Immature natural killer cell (primary cell): ENCODE data around the gene UBE4B. TPM values are rescaled to one million over a fixed set of nuclear protein-coding genes. Genes with fewer than 3 reads are reported as not detected.
"Not testable (repeated sequence)": the region's sequence is repeated elsewhere in the genome, so short reads cannot be mapped to it uniquely, and the experiment has no call there.

Experiments
- DNase-seq, 3 donors: peaks; one replicate each; pipeline ENCODE4 v3.0.0; 2022; ENCODE audit warnings: mixed read lengths in 1 of 3
- H3K27ac Mint-ChIP-seq, 6 donors: one replicate each; pipeline ENCODE4 v1.8.0; 2020; ENCODE audit warnings: mixed read lengths in 6 of 6, mild to moderate bottlenecking in 5 of 6, inconsistent platforms in 4 of 6, moderate library complexity in 3 of 6
- H3K27me3 Mint-ChIP-seq, 3 donors: one replicate each; pipeline ENCODE4 v1.8.0; 2020 to 2021; ENCODE audit warnings: low read depth in 3 of 3, mild to moderate bottlenecking in 3 of 3, mixed read lengths in 3 of 3, moderate library complexity in 3 of 3, inconsistent platforms in 1 of 3
- H3K36me3 Mint-ChIP-seq, 3 donors: one replicate each; pipeline ENCODE4 v1.8.0; 2020; ENCODE audit warnings: mixed read lengths in 3 of 3, inconsistent platforms in 2 of 3, mild to moderate bottlenecking in 2 of 3
- H3K4me1 Mint-ChIP-seq, 2 donors: one replicate each; pipeline ENCODE4 v1.8.0; 2020; ENCODE audit warnings: inconsistent platforms in 2 of 2, mild to moderate bottlenecking in 2 of 2, mixed read lengths in 2 of 2, moderate library complexity in 1 of 2
- H3K4me3 Mint-ChIP-seq, 5 donors: one replicate each; pipeline ENCODE4 v1.8.0; 2020; ENCODE audit warnings: mild to moderate bottlenecking in 5 of 5, mixed read lengths in 5 of 5, inconsistent platforms in 3 of 5, moderate library complexity in 3 of 5
- H3K9me3 Mint-ChIP-seq, 6 donors: one replicate each; pipeline ENCODE4 v1.8.0; 2020; ENCODE audit warnings: mild to moderate bottlenecking in 6 of 6, mixed read lengths in 6 of 6, inconsistent platforms in 4 of 6, moderate library complexity in 3 of 6
- polyA plus RNA-seq, 3 donors: library from polyadenylated mRNA; unstranded; fragments of 300-500 nt; fragmentation: Illumina TruSeq; gene quantifications; one replicate each; pipeline ENCODE4 v1.2.3, GENCODE V29; 2021

Gene UBE4B
- polyA plus RNA-seq, 3 donors from 2014 or later: 3.7 to 10.3 (median 7.6) TPM

GRCh38 chr1:10020086-10020485, 12.7 kb upstream of the UBE4B start:
- H3K27me3 Mint-ChIP-seq: peaks cover 0 to 5% (median 2%) of the 10 kb centered on the region in 3 donors
- H3K36me3 Mint-ChIP-seq: no peaks in the 10 kb centered on the region
- peaks cover 0 to 2% (median 0%) of the 10 kb centered on the region in 6 donors for H3K9me3 Mint-ChIP-seq
- H3K4me3 Mint-ChIP-seq: no peak overlapping the region
- no peaks in the 10 kb centered on the region for H3K4me1 Mint-ChIP-seq
- no peak overlapping the region for H3K27ac Mint-ChIP-seq
- no peak for DNase-seq

DNA sequence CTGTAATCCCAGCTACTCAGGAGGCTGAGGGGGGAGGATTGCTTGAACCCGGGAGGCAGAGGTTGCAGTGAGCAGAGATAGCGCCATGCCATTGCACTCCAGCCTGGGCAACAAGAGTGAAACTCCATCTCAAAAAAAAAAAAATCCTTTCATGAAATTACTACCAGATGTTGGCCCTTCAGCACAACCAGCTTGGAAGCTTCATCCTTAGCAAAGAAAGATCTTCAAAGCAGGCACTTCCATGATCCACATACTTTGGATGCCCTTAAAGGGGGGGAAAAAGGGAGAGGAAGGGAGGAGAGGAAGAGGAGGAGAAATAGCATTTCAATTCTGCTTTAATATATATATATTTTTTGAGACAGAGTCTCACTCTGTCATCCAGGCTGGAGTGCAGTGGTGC, 12.1 kb upstream of the UBE4B start:
- H3K4me3 Mint-ChIP-seq, H3K9me3 Mint-ChIP-seq, H3K4me1 Mint-ChIP-seq, H3K27me3 Mint-ChIP-seq, H3K27ac Mint-ChIP-seq, H3K36me3 Mint-ChIP-seq, DNase-seq: not testable (repeated sequence)

GRCh38 chr1:10021992-10022391, 10.8 kb upstream of the UBE4B start:
- H3K4me3 Mint-ChIP-seq, H3K4me1 Mint-ChIP-seq, DNase-seq, H3K27ac Mint-ChIP-seq, H3K27me3 Mint-ChIP-seq, H3K9me3 Mint-ChIP-seq, H3K36me3 Mint-ChIP-seq: not testable (repeated sequence)

DNA sequence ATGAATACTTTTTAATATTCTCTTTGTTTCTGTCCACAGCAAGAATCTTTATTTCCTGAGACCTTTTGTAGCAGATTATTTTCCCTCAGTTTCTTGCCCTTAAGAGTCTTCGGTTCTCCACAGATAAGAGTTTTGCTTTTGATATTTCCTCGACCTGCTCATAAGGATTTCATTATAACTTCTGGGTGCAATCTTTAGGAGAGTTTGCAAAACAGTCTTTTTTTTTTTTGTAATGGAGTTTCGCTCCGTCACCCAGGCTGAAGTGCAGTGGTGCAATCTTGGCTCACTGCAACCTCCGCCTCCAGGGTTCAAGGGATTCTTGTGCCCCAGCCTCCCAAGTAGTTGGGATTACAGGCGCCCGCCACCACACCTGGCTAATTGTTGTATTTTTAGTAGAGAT, 10.1 kb upstream of the UBE4B start:
- no peaks in the 10 kb centered on the region for H3K36me3 Mint-ChIP-seq
- H3K4me3 Mint-ChIP-seq: no peak overlapping the region
- H3K9me3 Mint-ChIP-seq: peaks cover 0 to 2% (median 0%) of the 10 kb centered on the region in 6 donors
- H3K27ac Mint-ChIP-seq: no peak overlapping the region
- no peaks in the 10 kb centered on the region for H3K4me1 Mint-ChIP-seq
- no peak for DNase-seq
- peaks cover 0 to 5% (median 2%) of the 10 kb centered on the region in 3 donors for H3K27me3 Mint-ChIP-seq

DNA sequence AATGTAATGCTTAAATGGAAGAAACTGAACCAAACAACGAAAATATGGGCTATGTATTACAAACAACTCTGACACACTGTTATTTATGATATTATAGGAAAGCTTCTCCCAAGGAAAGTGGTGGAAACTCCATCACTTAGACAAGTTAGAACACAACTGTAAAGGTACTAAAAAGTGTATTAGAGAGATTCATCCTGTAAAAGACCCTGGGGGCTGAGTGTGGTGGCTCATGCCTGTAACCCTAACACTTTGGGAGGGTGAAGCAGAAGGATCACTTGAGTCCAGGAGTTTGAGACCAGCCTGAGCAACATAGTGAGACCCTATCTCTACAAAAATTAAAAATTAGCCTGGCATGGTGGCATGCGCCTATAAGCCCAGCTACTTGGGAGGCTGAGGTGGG, 7.4 kb upstream of the UBE4B start:
- peaks cover 0 to 5% (median 2%) of the 10 kb centered on the region in 3 donors for H3K27me3 Mint-ChIP-seq
- H3K9me3 Mint-ChIP-seq: peaks cover 0 to 2% (median 0%) of the 10 kb centered on the region in 6 donors

DNA sequence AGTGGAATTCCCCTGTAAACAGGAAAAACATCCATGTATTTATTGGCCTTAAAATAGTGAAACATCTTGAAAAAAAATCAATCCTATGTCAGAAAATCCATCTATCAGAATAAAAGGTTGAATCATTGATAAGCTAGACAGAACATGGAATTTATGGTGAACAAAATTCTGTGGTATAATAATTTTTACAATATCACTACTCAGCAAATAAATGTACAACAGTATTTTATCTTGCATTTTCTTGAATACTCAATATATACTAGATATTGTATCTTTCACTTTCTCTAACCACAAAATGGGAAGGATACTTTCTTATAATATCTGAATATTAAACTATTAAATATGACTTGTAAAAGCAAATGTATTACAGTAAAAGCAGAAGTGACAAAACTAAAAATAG, 5.7 kb upstream of the UBE4B start:
- H3K36me3 Mint-ChIP-seq: no peaks in the 10 kb centered on the region
- no peak overlapping the region for H3K4me3 Mint-ChIP-seq
- H3K27ac Mint-ChIP-seq: no peak overlapping the region
- H3K9me3 Mint-ChIP-seq: peaks cover 0 to 2% (median 0%) of the 10 kb centered on the region in 6 donors
- H3K27me3 Mint-ChIP-seq: peaks cover 0 to 2% (median 0%) of the 10 kb centered on the region in 3 donors
- no peak for DNase-seq
- H3K4me1 Mint-ChIP-seq: peaks cover under 1 to 1% of the 10 kb centered on the region in 2 donors

More for the DNA sequence above, 7.4 kb upstream of the UBE4B start:
- Mint-ChIP-seq H3K27ac (no peak overlapping the region), H3K4me1 (no peaks in the 10 kb centered on the region), H3K4me3 (no peak overlapping the region), H3K36me3 (no peaks in the 10 kb centered on the region)
- DNase-seq: no peak

GRCh38 chr1:10028956-10029500, 3.7 kb upstream of the UBE4B start:
- DNase-seq, H3K9me3 Mint-ChIP-seq, H3K27ac Mint-ChIP-seq, H3K4me3 Mint-ChIP-seq, H3K27me3 Mint-ChIP-seq, H3K36me3 Mint-ChIP-seq: not testable (repeated sequence)
- peaks cover 15 to 19% of the 10 kb centered on the region in 2 donors for H3K4me1 Mint-ChIP-seq

DNA sequence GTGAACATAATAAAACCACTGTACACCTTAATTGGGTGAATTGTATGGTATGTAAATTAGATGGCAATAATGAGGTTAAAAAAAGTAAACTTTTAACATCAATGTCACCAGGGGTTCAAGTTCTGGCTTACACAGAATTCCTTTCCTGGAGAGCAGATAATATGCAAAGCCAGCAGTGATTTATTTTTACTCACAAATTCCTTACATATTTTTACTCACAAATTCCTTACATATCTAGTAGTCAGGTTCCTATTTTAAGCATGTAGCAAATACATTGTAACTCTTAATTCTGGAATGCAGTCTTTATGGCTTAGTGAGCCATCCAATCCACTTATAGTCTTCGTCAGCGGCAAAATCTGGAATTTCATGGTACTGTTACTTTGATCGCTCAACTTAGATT, 1.3 kb upstream of the UBE4B start:
- no peaks in the 10 kb centered on the region for H3K36me3 Mint-ChIP-seq
- no peaks in the 10 kb centered on the region for H3K9me3 Mint-ChIP-seq
- H3K27me3 Mint-ChIP-seq: peaks cover 0 to 7% (median 0%) of the 10 kb centered on the region in 3 donors
- H3K4me3 Mint-ChIP-seq: peak overlapping the region in 1 of 5 donors; percentile 35
- no peak for DNase-seq
- no peak overlapping the region for H3K27ac Mint-ChIP-seq
- peaks cover 24 to 32% of the 10 kb centered on the region in 2 donors for H3K4me1 Mint-ChIP-seq

DNA sequence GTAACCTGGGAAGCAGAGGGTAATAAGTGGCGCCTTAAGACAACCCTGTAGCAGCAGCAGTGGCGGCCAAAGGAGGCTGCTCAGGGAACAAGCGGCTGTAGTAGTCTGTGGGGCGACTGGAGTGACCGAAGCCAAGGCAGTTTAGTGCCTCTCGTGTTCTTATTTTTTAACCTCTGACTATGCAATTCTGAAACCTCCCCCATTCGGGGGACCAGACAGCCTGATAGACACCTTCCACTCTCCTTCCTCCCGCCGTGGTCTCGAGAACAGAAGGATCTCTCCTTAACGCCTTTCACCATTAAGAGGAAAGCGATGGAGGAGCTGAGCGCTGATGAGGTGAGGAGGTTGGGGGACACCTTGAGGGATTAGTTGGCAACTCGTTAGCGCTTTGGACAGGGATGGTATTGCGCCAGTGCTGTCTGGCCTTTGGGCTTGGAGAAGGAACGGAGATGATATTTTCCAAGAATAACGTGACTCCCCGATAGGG, 644 bp downstream of the UBE4B start:
- no peak for DNase-seq
- Mint-ChIP-seq H3K4me3 (peak overlapping the region; percentile 94 to 96 (median 95)), H3K36me3 (no peaks in the 10 kb centered on the region), H3K4me1 (peaks cover 24 to 32% of the 10 kb centered on the region in 2 donors), H3K9me3 (no peaks in the 10 kb centered on the region), H3K27me3 (peaks cover 0 to 7% (median 0%) of the 10 kb centered on the region in 3 donors), H3K27ac (peak overlapping the region; percentile 90 to 97 (median 94))

GRCh38 chr1:10042746-10043145, 10.0 kb downstream of the UBE4B start:
- Mint-ChIP-seq H3K4me3 (no peak overlapping the region), H3K9me3 (no peaks in the 10 kb centered on the region), H3K4me1 (peaks cover 29 to 44% of the 10 kb centered on the region in 2 donors), H3K27me3 (peaks cover 0 to 2% (median 0%) of the 10 kb centered on the region in 3 donors), H3K27ac (no peak overlapping the region), H3K36me3 (peaks cover 7% of the 10 kb centered on the region in 3 donors)
- no peak for DNase-seq

DNA sequence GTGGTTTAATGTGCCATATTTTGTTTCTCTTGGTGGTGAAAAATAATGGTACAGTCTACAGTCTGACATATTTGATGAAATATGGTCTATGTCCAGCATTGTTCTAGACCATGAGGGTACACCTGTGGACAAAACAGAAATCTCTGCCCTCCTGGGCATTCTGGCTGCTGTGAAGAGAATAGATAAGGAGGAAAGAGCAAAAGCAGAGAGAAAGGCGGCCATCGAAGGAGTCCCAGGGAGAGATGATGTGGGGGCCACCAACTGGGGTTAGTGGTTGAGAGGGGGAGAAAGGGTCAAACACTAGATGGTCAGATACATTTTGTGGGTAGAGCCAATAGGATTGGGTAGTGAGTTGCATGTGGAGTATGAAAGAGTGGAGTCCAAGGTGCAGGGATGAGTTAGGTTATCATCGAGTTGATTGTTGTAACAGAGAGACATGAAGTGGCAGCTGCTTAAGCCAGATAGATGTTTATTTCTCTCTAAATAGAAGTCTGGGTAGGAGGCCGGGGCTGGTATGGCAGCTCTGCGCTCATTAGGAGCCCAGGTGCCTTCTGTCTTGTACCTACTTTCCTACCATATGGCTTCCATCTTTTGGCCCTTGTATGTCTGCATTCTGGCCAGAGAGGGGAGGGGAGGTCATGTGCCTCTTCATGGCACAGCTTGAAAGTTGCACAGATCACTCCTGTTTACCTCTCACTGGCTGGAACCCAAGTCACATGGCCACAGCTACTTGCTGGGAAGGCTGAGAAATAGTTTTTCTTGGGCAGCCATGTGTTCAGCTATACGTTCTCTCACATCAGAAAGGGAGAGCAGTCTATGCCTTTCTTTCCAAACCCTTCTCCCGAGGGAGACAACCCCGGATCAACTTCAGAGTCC, 13.0 kb downstream of the UBE4B start:
- Mint-ChIP-seq H3K9me3 (no peaks in the 10 kb centered on the region), H3K4me3 (no peak overlapping the region), H3K27me3 (no peaks in the 10 kb centered on the region), H3K36me3 (peaks cover 4 to 8% (median 7%) of the 10 kb centered on the region in 3 donors), H3K4me1 (peaks cover 33 to 54% of the 10 kb centered on the region in 2 donors), H3K27ac (no peak overlapping the region)
- no peak for DNase-seq

DNA sequence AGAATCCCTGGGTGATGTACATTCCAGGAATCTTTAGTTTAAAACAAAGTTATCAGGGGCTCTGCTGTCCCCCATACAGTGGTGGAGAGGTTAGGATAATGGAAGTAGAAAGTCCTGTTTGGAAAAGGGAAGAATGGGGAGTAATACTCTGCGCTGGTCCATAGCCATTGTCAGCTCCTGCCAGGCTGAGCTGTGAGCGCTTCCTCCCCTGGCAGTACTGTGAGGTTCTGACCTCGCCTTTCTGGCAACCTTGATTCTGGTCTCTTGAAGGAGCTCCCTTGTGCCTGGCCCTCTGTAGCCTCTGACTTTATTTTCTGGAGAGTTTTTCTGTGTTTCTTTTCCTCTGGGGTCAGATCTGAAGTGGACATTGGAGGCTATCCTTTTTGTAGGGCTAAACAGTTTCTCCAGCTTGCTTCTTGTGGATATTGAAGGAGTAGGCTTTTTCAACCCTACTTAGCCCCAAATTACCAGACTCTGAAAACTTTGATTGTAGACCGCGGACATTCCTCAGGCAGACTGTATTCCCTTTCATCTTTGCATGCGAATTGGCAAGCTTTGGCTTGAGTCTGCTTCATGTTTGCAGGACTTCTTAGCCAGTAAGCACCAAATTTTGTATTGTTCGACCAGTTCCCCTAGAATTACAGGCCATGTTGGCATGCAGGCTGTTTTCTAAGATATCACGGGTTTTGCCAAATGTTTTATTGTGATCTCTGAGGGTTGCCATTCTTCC, 13.8 kb downstream of the UBE4B start:
- Mint-ChIP-seq H3K4me1 (peaks cover 34 to 62% of the 10 kb centered on the region in 2 donors), H3K27ac (no peak overlapping the region), H3K27me3 (no peaks in the 10 kb centered on the region), H3K4me3 (no peak overlapping the region), H3K36me3 (peaks cover 4 to 11% (median 7%) of the 10 kb centered on the region in 3 donors), H3K9me3 (no peaks in the 10 kb centered on the region)
- no peak for DNase-seq

- peak overlapping the region in 1 of 6 donors; percentile 26 for H3K27ac Mint-ChIP-seq
- peaks cover 0 to 8% (median 4%) of the 10 kb centered on the region in 3 donors for H3K36me3 Mint-ChIP-seq
- H3K4me3 Mint-ChIP-seq: no peak overlapping the region
Measured at GRCh38 chr1:10048601-10049000, 15.8 kb downstream of the UBE4B start.

DNA sequence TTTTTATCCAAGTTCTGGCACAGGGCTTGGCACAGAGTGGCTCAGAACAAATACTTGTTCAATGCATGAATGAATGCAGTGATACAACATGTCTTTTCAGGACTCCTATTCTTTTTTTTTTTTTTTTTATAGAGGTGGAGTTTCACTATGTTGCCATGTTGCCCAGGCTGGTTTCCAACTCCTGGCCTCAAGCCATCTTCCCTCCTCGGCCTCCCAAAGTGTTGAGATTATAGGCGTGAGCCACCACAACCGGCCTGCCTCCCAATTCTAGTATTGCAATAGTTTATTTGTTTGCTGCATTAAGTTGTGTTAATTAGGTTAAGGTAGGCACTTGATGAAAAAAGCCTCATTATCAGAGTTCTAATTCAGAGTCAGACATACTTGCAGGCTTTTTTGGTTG, 17.9 kb downstream of the UBE4B start:
- H3K4me3 Mint-ChIP-seq: no peak overlapping the region
- peaks cover 22 to 57% of the 10 kb centered on the region in 2 donors for H3K4me1 Mint-ChIP-seq
- H3K27ac Mint-ChIP-seq: peak overlapping the region in 1 of 6 donors; percentile 54

More at GRCh38 chr1:10048601-10049000, 15.8 kb downstream of the UBE4B start:
- Mint-ChIP-seq H3K9me3 (no peaks in the 10 kb centered on the region), H3K27me3 (no peaks in the 10 kb centered on the region), H3K4me1 (peaks cover 31 to 58% of the 10 kb centered on the region in 2 donors)
- DNase-seq: no peak

More for the DNA sequence above, 17.9 kb downstream of the UBE4B start:
- Mint-ChIP-seq H3K27me3 (no peaks in the 10 kb centered on the region), H3K36me3 (peaks cover 0 to 8% (median 4%) of the 10 kb centered on the region in 3 donors), H3K9me3 (no peaks in the 10 kb centered on the region)
- DNase-seq: no peak
